K562 (cell line): Measurements from ENCODE around the gene EAF1.

Experiments
- ETV6 ChIP-seq, 3 experiments: fragments of 150-350 bp in 1 of 3; sonication (generic) in 1 of 3; formaldehyde crosslinking in 1 of 3; IDR thresholded peaks; 2 replicates each; pipeline versions ENCODE4 v1.6.1 to v1.8.0; 2014 to 2022; ENCODE audit warnings: borderline replicate concordance in 2 of 3, low read depth in 2 of 3, antibody characterized with exemption in 1 of 3, low read length in 1 of 3, mild to moderate bottlenecking in 1 of 3, missing genetic modification reagents in 1 of 3
- FOXM1 ChIP-seq, 2 experiments: fragments of 450-650 bp in 1 of 2; sonication (generic) in 1 of 2; formaldehyde crosslinking in 1 of 2; IDR thresholded peaks; 2 replicates each; pipeline versions ENCODE4 v1.6.1 to v1.9.0; 2017 to 2022; ENCODE audit warnings: low read depth in 2 of 2, mild to moderate bottlenecking in 2 of 2, missing genetic modification reagents in 1 of 2, moderate library complexity in 1 of 2
- HDAC2 ChIP-seq: fragments of 450-650 bp; IDR thresholded peaks from 2 replicates; pipeline ENCODE4 v1.6.1; 2016; ENCODE audit warnings: mild to moderate bottlenecking
- POLR2AphosphoS5 ChIP-seq: IDR thresholded peaks from 2 replicates; pipeline ENCODE4 v1.6.1; 2011; ENCODE audit warnings: mild to moderate bottlenecking, low read depth, low read length, moderate library complexity; ENCODE audit not compliant: control insufficient read depth, insufficient read depth
- RBFOX2 ChIP-seq: fragments of 200-400 bp; formaldehyde crosslinking; IDR thresholded peaks from 2 replicates; pipeline ENCODE4 v1.6.1; 2017; ENCODE audit warnings: low read depth, mild to moderate bottlenecking, low read length, moderate library complexity
- TF ChIP-seq, protein P1 (sequence below), 3 experiments: IDR thresholded peaks in 2 of 3; conservative IDR thresholded peaks in 1 of 3; 2 replicates each; pipeline ENCODE4 v1.5.1; 2011 to 2012; ENCODE audit warnings: low read length in 3 of 3, mild to moderate bottlenecking in 3 of 3, control low read depth in 2 of 3, improper control_type of control experiment in 1 of 3, inconsistent platforms in 1 of 3, low read depth in 1 of 3, mixed read lengths in 1 of 3, moderate library complexity in 1 of 3; ENCODE audit not compliant: insufficient read depth in 2 of 3

DNA sequence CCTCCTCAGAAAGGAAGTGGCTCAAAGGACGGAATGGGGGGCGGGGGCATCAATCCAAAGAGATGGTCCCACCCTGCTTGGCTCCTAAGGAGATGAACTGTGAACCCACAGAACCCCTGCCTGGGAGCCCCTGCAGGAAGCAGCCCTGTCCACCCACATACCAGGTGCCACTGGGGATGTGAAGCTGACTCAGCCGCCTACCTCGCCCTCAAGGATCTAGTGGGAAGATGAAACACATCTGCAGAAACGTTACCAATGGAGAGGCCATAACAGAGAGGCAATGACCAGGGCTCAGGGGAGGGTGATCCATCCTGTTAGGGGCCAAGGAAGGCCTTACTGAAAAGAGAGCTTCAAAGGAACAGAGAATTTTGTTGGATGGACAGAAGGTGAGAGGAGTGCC is 35.1 kb downstream of the EAF1 start:
- no peak for TF ChIP-seq RBFOX2
- no peak for TF ChIP-seq ETV6 (IDR thresholded peaks at IDR 0.05; ENCODE audit: borderline replicate concordance in 1 of 2, low read depth in 2 of 2, low read length in 1 of 2)
- no peak for TF ChIP-seq ETV6 (CRISPR knock-in tag; IDR thresholded peaks at IDR 0.05; ENCODE audit: borderline replicate concordance)
- TF ChIP-seq POLR2AphosphoS5: no peak
- TF ChIP-seq, protein P1, sequence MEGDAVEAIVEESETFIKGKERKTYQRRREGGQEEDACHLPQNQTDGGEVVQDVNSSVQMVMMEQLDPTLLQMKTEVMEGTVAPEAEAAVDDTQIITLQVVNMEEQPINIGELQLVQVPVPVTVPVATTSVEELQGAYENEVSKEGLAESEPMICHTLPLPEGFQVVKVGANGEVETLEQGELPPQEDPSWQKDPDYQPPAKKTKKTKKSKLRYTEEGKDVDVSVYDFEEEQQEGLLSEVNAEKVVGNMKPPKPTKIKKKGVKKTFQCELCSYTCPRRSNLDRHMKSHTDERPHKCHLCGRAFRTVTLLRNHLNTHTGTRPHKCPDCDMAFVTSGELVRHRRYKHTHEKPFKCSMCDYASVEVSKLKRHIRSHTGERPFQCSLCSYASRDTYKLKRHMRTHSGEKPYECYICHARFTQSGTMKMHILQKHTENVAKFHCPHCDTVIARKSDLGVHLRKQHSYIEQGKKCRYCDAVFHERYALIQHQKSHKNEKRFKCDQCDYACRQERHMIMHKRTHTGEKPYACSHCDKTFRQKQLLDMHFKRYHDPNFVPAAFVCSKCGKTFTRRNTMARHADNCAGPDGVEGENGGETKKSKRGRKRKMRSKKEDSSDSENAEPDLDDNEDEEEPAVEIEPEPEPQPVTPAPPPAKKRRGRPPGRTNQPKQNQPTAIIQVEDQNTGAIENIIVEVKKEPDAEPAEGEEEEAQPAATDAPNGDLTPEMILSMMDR (IDR thresholded peaks at IDR 0.05 in 2 of 3, conservative IDR thresholded peaks at IDR 0.05 in 1 of 3; ENCODE audit: insufficient read depth in 2 of 3, low read depth in 1 of 3, low read length in 3 of 3): no peak
- no peak for TF ChIP-seq HDAC2
- TF ChIP-seq FOXM1 (IDR thresholded peaks at IDR 0.05; ENCODE audit: low read depth): no peak
- no peak for TF ChIP-seq FOXM1 (CRISPR knock-in tag; IDR thresholded peaks at IDR 0.05; ENCODE audit: low read depth)
